A673 (cell line): Measurements from ENCODE around the gene PNMA8C. TPM values are rescaled to one million over a fixed set of nuclear protein-coding genes. Genes with fewer than 3 reads are reported as not detected.

Experiments
- BruUV-seq: library from RNA; stranded (reverse); fragments of 400-500 nt; replicated peaks from 2 replicates; lab custom pipeline; 2021; lab: Mats Ljungman, UMichigan
- CTCF ChIA-PET: fragments of 300-600 bp; sonication (Branson Sonifier 250); formaldehyde crosslinking; loops from one replicate; lab custom pipeline; 2022; ENCODE audit warnings: antibody characterized with exemption; lab: Charles Lee
- POLR2A ChIA-PET: fragments of 300-600 bp; sonication (Branson Sonifier 250); formaldehyde crosslinking; loops from one replicate; lab custom pipeline; 2022; ENCODE audit warnings: antibody characterized with exemption; ENCODE audit not compliant: low non-redundant PET; lab: Charles Lee
- DNase-seq: peaks from one replicate; pipeline ENCODE4 v3.0.0-alpha.2; 2015; ENCODE audit warnings: low spot score
- H3K27ac ChIP-seq: fragments of 200-600 bp; sonication (generic); 2 replicates; pipeline ENCODE4 v1.5.1; 2016; ENCODE audit warnings: mixed run types, low read depth, mild to moderate bottlenecking, mixed read lengths, antibody characterized with exemption, low read length; ENCODE audit not compliant: poor library complexity, severe bottlenecking
- H3K27me3 ChIP-seq: fragments of 200-600 bp; sonication (generic); replicated peaks from 2 replicates; pipeline ENCODE4 v1.6.1; 2017; ENCODE audit warnings: mixed run types, low read depth, mild to moderate bottlenecking, mixed read lengths, antibody characterized with exemption, low read length; ENCODE audit not compliant: insufficient read depth, poor library complexity
- H3K36me3 ChIP-seq: fragments of 200-600 bp; sonication (generic); 2 replicates; pipeline ENCODE4 v1.6.1; 2016; ENCODE audit warnings: mixed run types, mild to moderate bottlenecking, mixed read lengths, antibody characterized with exemption, low read length; ENCODE audit not compliant: insufficient read depth, poor library complexity, severe bottlenecking
- H3K4me1 ChIP-seq: fragments of 200-600 bp; sonication (generic); 2 replicates; pipeline ENCODE4 v1.6.1; 2017; ENCODE audit warnings: mixed run types, mild to moderate bottlenecking, mixed read lengths, antibody characterized with exemption, low read length; ENCODE audit not compliant: insufficient read depth, poor library complexity, severe bottlenecking
- H3K4me3 ChIP-seq: fragments of 200-600 bp; sonication (generic); 2 replicates; pipeline ENCODE4 v1.5.1; 2016; ENCODE audit warnings: low read depth, mixed run types, mild to moderate bottlenecking, mixed read lengths, low read length; ENCODE audit not compliant: poor library complexity, severe bottlenecking
- H3K9me3 ChIP-seq: fragments of 200-600 bp; sonication (generic); 2 replicates; pipeline ENCODE4 v1.6.1; 2016; ENCODE audit warnings: mixed run types, low read depth, mild to moderate bottlenecking, mixed read lengths, antibody characterized with exemption, low read length; ENCODE audit not compliant: poor library complexity, severe bottlenecking
- EZH2 ChIP-seq: fragments of 200-600 bp; sonication (generic); IDR thresholded peaks from 2 replicates; pipeline ENCODE4 v1.6.1; 2017; ENCODE audit warnings: borderline replicate concordance, low read depth, mild to moderate bottlenecking, mixed read lengths, antibody characterized with exemption, low read length; ENCODE audit not compliant: poor library complexity, severe bottlenecking
- intact Hi-C: fragments of 100-400 bp; cut with micrococcal nuclease; formaldehyde crosslinking; loops from one replicate; pipeline ENCODE4 v1.10.0; 2022; ENCODE audit not compliant: unreplicated experiment
- total RNA-seq: library from RNA; stranded (reverse); gene quantifications from 2 replicates; pipeline ENCODE4 v1.2.3, GENCODE V29; 2021
- TF ChIP-seq, protein P1 (sequence below): fragments of 300-800, 200-600 bp; sonication (generic); conservative IDR thresholded peaks from 2 replicates; pipeline ENCODE4 v1.5.1; 2017; ENCODE audit warnings: low read depth, mild to moderate bottlenecking, antibody characterized with exemption, low read length, moderate library complexity, mixed read lengths

Gene PNMA8C
- total RNA-seq, 1 experiment from 2014 or later: not detected

DNA sequence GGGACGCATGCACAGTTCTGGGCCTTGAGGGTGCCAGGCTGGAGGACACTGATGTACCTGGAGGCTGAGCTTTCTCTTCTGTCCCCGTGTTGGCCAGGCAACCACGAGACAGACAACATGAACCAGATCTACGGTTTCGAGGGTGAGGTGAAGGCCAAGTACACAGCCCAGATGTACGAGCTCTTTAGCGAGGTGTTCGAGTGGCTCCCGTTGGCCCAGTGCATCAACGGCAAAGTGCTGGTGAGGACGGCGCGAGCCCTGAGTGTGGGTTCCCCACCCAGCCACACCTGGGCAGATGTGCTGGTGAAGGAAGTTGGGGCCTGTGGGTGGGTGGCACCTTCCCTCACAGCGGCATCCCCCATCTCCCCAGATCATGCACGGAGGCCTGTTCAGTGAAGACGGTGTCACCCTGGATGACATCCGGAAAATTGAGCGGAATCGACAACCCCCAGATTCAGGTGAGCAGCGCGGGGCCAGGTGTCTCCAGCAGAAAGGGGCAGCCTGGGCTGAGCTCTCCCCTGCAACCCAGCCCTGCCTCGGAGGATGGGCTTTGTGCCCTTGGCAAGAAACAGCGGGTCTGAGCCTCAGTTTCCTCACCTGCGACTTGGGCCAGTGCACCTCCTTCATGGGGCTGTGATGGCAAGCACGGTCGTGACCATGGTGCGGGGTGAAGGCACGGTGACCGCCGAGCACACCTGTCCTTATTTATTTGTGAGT is 41.6 kb downstream of the PNMA8C start:
- POLR2A ChIA-PET: no interaction called here

DNA sequence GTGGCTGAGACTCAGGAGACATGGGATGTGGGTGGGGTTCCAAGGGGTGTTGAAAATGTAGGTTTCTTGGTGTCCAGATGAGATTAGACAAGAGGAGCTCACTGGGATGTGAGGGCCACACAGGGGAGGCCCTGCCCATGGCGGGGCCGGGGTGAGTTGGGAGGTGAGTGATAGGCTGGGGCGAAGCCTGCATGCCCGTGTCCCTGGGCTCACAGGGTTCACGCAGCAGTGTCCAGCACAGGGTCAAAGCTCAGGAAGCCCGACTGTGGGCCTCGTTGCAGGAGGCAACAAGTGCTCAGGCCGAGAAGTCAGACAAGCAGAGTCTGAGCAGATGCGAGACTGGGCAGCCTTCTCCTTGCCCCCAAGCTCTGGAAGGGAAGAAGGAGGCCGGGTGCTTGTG is 42.6 kb downstream of the PNMA8C start:
- Histone ChIP-seq H3K27me3 (no peaks in the 10 kb centered on the region), H3K27ac (no peak overlapping the region), H3K36me3 (peaks cover 81% of the 10 kb centered on the region), H3K4me1 (peaks cover 20% of the 10 kb centered on the region), H3K9me3 (no peaks in the 10 kb centered on the region), H3K4me3 (no peak overlapping the region)
- CTCF ChIA-PET: interaction anchor here (0.6 kb wide), 1 partner anchor 11 kb away, joined by 4 read pairs; no protein-coding TSS in a partner anchor
- no peak for DNase-seq
- no peak for TF ChIP-seq EZH2
- TF ChIP-seq, protein P1, sequence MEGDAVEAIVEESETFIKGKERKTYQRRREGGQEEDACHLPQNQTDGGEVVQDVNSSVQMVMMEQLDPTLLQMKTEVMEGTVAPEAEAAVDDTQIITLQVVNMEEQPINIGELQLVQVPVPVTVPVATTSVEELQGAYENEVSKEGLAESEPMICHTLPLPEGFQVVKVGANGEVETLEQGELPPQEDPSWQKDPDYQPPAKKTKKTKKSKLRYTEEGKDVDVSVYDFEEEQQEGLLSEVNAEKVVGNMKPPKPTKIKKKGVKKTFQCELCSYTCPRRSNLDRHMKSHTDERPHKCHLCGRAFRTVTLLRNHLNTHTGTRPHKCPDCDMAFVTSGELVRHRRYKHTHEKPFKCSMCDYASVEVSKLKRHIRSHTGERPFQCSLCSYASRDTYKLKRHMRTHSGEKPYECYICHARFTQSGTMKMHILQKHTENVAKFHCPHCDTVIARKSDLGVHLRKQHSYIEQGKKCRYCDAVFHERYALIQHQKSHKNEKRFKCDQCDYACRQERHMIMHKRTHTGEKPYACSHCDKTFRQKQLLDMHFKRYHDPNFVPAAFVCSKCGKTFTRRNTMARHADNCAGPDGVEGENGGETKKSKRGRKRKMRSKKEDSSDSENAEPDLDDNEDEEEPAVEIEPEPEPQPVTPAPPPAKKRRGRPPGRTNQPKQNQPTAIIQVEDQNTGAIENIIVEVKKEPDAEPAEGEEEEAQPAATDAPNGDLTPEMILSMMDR: no peak
- intact Hi-C loops: no loop called here
- POLR2A ChIA-PET: no interaction called here
- no TSS peak for BruUV-seq

More for the DNA sequence above, 41.6 kb downstream of the PNMA8C start:
- CTCF ChIA-PET: interaction anchor here (0.6 kb wide), 1 partner anchor 41 kb away, joined by 3 read pairs; no protein-coding TSS in a partner anchor
- Histone ChIP-seq H3K9me3 (no peaks in the 10 kb centered on the region), H3K4me1 (peaks cover 20% of the 10 kb centered on the region), H3K27ac (no peak overlapping the region), H3K4me3 (no peak overlapping the region), H3K27me3 (no peaks in the 10 kb centered on the region), H3K36me3 (peaks cover 77% of the 10 kb centered on the region)
- no peak for TF ChIP-seq EZH2
- TF ChIP-seq, protein P1: no peak
- DNase-seq: no peak
- intact Hi-C loops: no loop called here
- no TSS peak for BruUV-seq

DNA sequence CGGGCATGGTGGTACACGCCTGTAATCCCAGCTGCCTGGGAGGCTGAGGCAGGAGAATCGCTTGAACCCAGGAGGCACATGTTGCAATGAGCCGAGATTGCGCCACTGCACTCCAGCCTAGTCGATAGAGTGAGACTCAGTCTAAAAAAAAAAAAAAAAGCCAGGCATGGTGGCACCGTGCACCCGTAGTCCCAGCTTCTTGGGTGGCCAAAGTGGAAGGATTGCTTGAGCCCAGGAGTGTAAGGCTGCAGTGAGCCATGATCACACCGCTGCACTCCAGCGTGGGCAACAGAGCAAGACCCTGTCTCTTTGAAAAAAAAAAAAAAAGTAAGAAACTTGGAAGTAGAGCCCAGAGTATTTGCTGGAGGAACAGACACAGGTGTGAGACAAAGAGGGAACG is 43.1 kb downstream of the PNMA8C start:
- BruUV-seq: no TSS peak
- no peak overlapping the region for H3K4me3 ChIP-seq
- ChIA-PET CTCF (no interaction called here), POLR2A (no interaction called here)
- peaks cover 81% of the 10 kb centered on the region for H3K36me3 ChIP-seq
- intact Hi-C loops: no loop called here
- H3K4me1 ChIP-seq: peaks cover 14% of the 10 kb centered on the region
- no peak for DNase-seq
- no peak overlapping the region for H3K27ac ChIP-seq
- peaks cover under 1% of the 10 kb centered on the region for H3K9me3 ChIP-seq
- TF ChIP-seq, protein P1: no peak
- TF ChIP-seq EZH2: no peak
- H3K27me3 ChIP-seq: no peaks in the 10 kb centered on the region
